GM18951 (cell line): Measurements from ENCODE around the gene NIPBL.
"Not testable (repeated sequence)": the region's sequence is repeated elsewhere in the genome, so short reads cannot be mapped to it uniquely, and the experiment has no call there.

Source experiments
- POLR2A ChIP-seq: IDR thresholded peaks from 4 replicates; pipeline ENCODE4 v1.6.1; 2011; ENCODE audit warnings: mild to moderate bottlenecking; ENCODE audit not compliant: insufficient read length, insufficient read depth; ENCODE audit errors: extremely low read depth
- in situ Hi-C: fragments of 300-500 bp; cut with MboI; formaldehyde crosslinking; loops from one replicate; pipeline ENCODE4 v1.12.0; 2022; ENCODE audit warnings: low sequenced_read_pairs, mixed read lengths, inconsistent platforms; ENCODE audit not compliant: unreplicated experiment

The NIPBL gene, protein sequence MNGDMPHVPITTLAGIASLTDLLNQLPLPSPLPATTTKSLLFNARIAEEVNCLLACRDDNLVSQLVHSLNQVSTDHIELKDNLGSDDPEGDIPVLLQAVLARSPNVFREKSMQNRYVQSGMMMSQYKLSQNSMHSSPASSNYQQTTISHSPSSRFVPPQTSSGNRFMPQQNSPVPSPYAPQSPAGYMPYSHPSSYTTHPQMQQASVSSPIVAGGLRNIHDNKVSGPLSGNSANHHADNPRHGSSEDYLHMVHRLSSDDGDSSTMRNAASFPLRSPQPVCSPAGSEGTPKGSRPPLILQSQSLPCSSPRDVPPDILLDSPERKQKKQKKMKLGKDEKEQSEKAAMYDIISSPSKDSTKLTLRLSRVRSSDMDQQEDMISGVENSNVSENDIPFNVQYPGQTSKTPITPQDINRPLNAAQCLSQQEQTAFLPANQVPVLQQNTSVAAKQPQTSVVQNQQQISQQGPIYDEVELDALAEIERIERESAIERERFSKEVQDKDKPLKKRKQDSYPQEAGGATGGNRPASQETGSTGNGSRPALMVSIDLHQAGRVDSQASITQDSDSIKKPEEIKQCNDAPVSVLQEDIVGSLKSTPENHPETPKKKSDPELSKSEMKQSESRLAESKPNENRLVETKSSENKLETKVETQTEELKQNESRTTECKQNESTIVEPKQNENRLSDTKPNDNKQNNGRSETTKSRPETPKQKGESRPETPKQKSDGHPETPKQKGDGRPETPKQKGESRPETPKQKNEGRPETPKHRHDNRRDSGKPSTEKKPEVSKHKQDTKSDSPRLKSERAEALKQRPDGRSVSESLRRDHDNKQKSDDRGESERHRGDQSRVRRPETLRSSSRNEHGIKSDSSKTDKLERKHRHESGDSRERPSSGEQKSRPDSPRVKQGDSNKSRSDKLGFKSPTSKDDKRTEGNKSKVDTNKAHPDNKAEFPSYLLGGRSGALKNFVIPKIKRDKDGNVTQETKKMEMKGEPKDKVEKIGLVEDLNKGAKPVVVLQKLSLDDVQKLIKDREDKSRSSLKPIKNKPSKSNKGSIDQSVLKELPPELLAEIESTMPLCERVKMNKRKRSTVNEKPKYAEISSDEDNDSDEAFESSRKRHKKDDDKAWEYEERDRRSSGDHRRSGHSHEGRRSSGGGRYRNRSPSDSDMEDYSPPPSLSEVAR (N-terminal part only)

DNA sequence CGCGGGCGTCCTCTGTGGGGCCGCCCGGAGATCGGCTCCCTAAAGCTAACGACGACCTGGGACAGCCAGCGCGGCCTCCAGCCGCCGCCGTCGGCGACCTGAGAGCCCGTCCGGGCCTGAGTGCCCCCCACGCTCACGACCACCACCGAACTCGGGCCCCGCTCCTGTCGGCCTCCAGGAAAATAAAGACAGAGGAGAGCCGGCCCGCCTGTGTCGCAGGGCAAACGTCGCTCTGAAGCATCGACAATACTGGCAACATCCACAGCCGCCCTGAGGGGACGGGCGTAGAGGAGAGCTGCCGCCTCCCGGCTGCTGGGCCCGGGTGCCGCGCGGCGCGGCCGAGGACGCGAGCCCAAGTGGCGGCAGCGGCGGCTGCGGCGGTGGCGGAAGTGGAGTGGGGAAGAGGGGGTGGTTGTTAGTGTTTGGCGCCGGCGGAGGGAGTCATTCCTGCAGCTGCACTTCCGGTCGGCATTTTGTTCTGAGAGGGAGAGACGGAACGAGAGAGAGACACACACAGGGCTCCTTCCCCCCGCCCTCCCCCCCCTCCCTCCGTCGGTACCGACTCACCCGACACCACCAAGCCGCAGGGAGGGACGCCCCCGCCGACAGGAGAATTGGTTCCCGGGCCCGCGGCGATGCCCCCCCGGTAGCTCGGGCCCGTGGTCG lies at the start of gene NIPBL:
Gene NIPBL (plus strand): TSS at position 471 of the 666 bp plus-strand sequence. CDS start 76,928 bp downstream, outside the sequence.
- in situ Hi-C loops: no loop called here
- peak; percentile 98 for TF ChIP-seq POLR2A

DNA sequence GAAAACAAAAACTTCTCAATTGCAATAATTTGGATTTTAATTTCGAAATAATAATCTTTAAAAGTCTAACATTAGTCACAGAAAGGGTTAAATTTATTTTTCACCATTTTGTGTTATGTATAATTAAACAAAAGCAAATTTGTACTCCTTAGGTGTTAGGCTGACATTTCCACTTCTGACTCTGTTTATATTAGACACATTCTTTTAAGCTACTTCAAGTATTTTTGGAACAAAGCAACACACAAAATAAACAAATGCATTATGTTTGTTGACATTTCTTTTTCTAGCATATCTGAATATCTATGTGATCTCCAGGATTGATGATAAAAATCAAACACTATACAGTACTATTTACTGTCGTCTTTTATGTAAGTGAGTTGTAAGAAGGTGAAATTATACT lies 44.3 kb upstream of the NIPBL start:
- in situ Hi-C loops: no loop called here

DNA sequence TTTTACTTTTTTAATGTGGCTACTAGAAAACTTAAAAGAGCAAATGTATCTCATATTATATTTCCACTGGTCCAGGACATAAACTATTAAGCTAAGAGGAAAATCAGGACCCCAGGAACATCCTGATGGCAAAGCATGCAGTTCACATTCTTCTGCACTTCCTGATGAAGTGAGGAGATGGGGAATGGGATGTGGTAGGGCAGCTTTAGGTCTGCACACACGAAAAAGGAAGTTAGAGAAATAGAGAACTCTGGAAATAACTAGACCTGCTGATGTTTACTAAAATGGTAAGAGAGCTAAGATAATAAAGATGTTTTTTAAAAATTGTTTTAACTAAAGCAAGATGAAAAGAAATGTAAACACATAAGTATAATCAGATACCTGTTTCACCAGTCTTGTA lies 39.7 kb upstream of the NIPBL start:
- in situ Hi-C loops: no loop called here
- TF ChIP-seq POLR2A: no peak

More for the DNA sequence above, 44.3 kb upstream of the NIPBL start:
- TF ChIP-seq POLR2A: no peak

DNA sequence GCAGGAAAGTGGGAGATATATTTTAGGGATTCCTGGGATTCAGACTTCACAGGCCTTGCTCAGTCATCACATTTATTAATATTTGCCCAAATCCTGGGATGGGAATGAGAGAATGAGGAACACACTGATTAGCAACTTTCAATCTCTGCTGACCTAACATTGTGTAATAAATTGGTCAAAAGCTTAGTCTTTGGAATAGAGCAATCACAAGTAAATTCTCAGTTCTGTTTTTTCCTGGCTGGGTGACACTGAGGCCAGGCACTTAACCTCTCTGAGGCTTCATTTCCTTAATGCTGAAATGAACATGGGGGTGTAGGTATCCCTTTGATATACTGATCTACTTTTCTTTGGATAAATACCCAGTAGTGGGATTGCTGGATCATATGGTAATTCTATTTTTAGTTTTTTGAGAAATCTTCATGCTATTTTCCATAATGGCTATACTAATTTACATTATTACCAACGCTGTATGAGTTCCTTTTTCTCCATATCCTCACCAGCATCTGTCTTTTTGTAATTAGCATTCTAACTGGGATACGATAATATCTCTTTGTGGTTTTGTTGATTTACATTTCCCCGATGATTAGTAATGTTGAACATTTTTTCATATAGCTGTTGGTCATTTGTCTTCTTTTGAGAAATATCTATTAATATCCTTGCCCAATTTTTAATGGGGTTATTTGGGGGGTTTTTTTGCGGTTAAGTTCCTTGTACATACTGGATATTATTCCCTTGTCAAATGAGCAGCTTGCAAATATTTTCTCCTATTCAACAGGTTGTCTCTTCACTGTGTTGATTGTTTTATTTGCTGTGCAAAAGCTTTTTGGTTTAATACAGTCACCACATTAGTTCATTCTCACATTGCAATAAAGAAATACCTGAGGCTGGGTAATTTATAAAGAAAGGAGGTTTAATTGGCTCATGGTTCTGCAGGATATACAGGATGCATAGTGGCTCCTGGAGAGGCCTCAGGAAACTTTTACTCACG lies 36.8 kb upstream of the NIPBL start:
- TF ChIP-seq POLR2A: no peak
- in situ Hi-C loops: no loop called here

DNA sequence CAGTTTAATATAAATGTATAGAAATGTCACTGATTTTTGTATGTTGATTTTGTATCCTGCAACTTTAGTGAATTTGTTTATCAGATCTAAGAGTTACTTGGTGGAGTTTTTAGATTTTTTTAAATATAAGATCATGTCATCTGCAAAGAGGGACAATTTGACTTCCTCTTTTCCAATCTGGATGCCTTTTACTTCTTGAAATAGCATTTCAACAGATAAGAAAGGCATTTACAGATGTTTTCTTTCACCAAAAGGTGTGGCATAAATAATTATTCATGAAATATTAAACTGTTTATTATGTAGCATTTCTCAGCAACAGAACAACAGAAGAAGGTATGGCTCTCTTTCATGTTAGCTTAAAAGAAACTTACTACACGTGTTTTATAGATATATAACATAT lies 34.9 kb upstream of the NIPBL start:
- in situ Hi-C loops: no loop called here
- no peak for TF ChIP-seq POLR2A

DNA sequence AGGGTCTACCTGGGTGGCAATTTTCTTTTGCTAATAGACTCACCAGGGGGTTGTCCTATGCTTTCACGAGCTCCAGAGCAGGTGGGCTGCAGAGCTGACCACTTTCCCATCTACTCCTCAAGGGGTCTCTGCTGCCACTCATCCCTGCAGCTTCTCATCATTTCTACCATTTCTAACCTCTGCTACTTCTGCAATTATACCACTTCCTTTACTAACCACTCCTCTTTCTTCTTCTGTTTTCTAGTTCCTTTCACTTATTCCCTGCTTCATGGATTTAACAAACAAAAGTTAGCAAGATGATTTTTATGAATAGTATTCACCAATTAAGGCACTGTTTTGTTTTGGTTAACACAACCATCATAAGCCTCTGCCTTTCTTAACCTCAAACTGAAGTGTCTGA lies 34.5 kb upstream of the NIPBL start:
- TF ChIP-seq POLR2A: no peak
- in situ Hi-C loops: no loop called here

DNA sequence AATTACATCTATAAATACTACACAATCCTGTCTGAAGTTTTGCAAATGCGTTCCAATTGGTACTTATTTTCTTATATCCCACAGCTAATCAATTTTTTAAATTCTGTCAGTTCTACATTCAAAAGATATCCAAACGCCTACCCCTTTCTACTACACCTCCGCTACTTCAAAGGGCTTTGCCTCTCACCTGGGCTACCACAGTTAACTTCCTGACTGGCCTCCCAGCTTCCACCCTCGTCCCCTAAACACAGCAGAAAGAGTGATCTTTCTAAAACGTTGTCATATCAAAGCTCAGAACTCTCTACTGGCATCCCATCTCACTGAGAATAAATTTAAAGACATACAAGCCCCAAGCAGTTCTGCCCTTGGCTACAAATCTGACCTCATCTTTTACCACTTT lies 32.3 kb upstream of the NIPBL start:
- no peak for TF ChIP-seq POLR2A
- in situ Hi-C loops: no loop called here

DNA sequence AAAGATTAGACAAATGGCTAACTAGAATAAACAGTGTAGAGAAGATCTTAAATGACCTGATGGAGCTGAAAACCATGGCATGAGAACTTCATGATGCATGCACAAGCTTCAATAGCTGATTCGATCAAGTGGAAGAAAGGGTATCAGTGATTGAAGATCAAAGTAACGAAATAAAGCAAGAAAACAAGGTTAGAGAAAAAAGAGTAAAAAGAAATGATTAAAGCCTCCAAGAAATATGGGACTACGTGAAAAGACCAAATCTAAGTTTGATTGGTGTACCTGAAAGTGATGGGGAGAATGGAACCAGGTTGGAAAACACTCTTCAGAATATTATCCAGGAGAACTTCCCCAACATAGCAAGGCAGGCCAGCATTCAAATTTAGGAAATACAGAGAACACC lies 28.0 kb upstream of the NIPBL start:
- in situ Hi-C loops: not testable (repeated sequence)

DNA sequence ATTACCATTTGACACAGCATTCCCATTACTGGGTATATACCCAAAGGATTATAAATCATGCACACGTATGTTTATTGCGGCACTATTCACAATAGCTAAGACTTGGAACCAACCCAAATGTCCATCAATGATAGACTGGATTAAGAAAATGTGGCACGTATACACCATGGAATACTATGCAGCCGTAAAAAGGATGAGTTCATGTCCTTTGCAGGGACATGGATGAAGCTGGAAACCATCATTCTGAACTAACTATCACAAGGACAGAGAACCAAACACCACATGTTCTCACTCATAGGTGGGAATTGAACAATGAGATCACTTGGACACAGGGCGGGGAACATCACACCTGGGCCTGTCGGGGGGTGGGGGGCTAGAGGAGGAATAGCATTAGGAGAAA lies 23.7 kb upstream of the NIPBL start:
- in situ Hi-C loops: not testable (repeated sequence)

DNA sequence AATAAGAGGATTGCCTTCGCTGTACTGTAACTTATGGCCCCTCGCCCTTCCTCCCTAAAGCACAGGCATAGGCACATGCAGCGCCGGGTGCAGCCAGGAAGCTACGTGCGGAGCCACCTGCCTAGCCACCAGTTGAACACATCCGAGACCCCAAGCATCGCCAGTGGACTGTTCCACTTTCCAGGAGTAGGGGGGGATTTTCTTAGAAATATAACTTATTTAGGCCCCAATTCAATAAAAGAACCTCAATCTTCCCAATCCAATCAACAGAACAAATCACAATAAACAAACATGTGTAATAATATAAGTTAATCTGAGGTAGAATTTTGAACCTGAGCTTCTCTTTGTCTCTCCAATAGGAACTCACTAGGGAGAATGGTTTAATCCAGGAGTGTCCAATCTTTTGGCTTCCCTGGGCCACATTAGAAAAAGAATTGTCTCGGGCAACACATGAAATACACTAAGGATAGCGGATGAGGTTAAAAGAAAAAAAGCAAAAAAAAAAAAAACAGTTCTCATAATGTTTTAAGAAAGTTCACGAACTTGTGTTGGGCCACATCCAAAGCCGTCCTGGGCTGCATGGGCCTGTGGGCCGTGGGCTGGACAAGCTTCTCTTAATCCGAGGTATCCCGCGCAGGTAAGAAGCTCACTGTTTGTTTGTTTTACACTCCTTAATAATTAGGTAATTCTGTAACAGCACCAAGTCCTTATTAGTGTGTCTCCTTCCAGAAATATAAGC lies 22.0 kb upstream of the NIPBL start:
- in situ Hi-C loops: no loop called here
- TF ChIP-seq POLR2A: no peak

DNA sequence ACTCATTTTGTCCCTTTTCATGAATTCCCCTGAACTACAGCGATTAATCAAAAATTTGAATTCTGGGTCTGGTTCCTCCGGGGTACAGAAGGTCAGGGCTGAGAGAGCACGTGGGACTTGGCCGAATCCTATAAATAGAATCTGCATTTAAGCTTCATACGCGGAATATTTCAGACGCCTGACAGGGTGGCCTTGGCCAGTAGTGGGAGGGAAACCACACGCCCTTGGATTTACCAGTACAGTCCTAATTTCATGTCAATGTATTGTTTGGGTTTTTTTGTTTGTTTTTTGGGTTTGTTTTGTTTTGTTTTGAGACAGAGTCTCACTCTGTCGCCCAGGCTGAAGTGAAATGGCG lies 21.5 kb upstream of the NIPBL start:
- TF ChIP-seq POLR2A: no peak
- in situ Hi-C loops: no loop called here
